Parathyroid adenoma (tissue), 2 donors: ENCODE results near the gene DGAT2.

Experiments
- H2AFZ ChIP-seq: fragments of 300-600 bp; sonication (generic); one replicate; pipeline ENCODE4 v1.7.0; 2017; ENCODE audit warnings: antibody characterized with exemption, mild to moderate bottlenecking
- H3K27ac ChIP-seq: fragments of 300-600 bp; sonication (generic); one replicate; pipeline ENCODE4 v1.7.0; 2017
- H3K27me3 ChIP-seq: fragments of 300-600 bp; sonication (generic); one replicate; pipeline ENCODE4 v1.7.0; 2017; ENCODE audit warnings: low read length; ENCODE audit not compliant: control insufficient read depth, insufficient read depth
- H3K36me3 ChIP-seq: fragments of 300-600 bp; sonication (generic); one replicate; pipeline ENCODE4 v1.7.0; 2017; ENCODE audit warnings: low read length; ENCODE audit not compliant: control insufficient read depth, insufficient read depth
- H3K4me1 ChIP-seq: fragments of 300-600 bp; sonication (generic); one replicate; pipeline ENCODE4 v1.7.0; 2017; ENCODE audit warnings: control low read depth
- H3K4me2 ChIP-seq: fragments of 300-600 bp; sonication (generic); one replicate; pipeline ENCODE4 v1.7.0; 2017; ENCODE audit warnings: low read length
- H3K4me3 ChIP-seq: fragments of 300-600 bp; sonication (generic); one replicate; pipeline ENCODE4 v1.7.0; 2017; ENCODE audit warnings: low read depth, low read length
- H3K79me2 ChIP-seq: fragments of 300-600 bp; sonication (generic); one replicate; pipeline ENCODE4 v1.7.0; 2017; ENCODE audit warnings: control low read depth
- H3K9ac ChIP-seq: fragments of 300-600 bp; sonication (generic); one replicate; pipeline ENCODE4 v1.7.0; 2017; ENCODE audit warnings: mild to moderate bottlenecking
- H3K9me3 ChIP-seq: fragments of 300-600 bp; sonication (generic); one replicate; pipeline ENCODE4 v1.7.0; 2017; ENCODE audit warnings: low read length; ENCODE audit not compliant: control insufficient read depth
- CTCF ChIP-seq: fragments of 300-600 bp; sonication (generic); IDR thresholded peaks from one replicate; pipeline ENCODE4 v1.7.0; 2017; ENCODE audit warnings: antibody characterized with exemption, mild to moderate bottlenecking
- donor health status: primary hyperparathyroidism.

Gene DGAT2

GRCh38 chr11:75733431-75734107, 35.0 kb upstream of the DGAT2 start:
- no peak overlapping the region for H3K4me2 ChIP-seq
- no peaks in the 10 kb centered on the region for H3K4me1 ChIP-seq
- no peak overlapping the region for H2AFZ ChIP-seq
- H3K79me2 ChIP-seq, result no peaks in the 10 kb centered on the region
- H3K27ac ChIP-seq, result no peak overlapping the region
- H3K36me3 ChIP-seq, result no peaks in the 10 kb centered on the region
- no peak for TF ChIP-seq CTCF
- H3K27me3 ChIP-seq, result no peaks in the 10 kb centered on the region
- H3K9ac ChIP-seq, result no peak overlapping the region
- H3K9me3 ChIP-seq, result no peaks in the 10 kb centered on the region
- no peak overlapping the region for H3K4me3 ChIP-seq

- H3K4me1 ChIP-seq, result no peaks in the 10 kb centered on the region
- no peak overlapping the region for H3K4me2 ChIP-seq
- H3K27me3 ChIP-seq, result no peaks in the 10 kb centered on the region
- no peak for TF ChIP-seq CTCF
- H3K79me2 ChIP-seq, result no peaks in the 10 kb centered on the region
- no peak overlapping the region for H3K4me3 ChIP-seq
- H3K27ac ChIP-seq, result no peak overlapping the region
- no peak overlapping the region for H3K9ac ChIP-seq
- no peak overlapping the region for H2AFZ ChIP-seq
- H3K9me3 ChIP-seq, result no peaks in the 10 kb centered on the region
- H3K36me3 ChIP-seq, result no peaks in the 10 kb centered on the region
These were observed 33.9 kb upstream of the DGAT2 start for GRCh38 chr11:75734491-75735180.

GRCh38 chr11:75735181-75735845, 33.3 kb upstream of the DGAT2 start:
- no peak overlapping the region for H3K9ac ChIP-seq
- H3K27ac ChIP-seq, result no peak overlapping the region
- no peak overlapping the region for H2AFZ ChIP-seq
- H3K4me2 ChIP-seq, result no peak overlapping the region
- no peaks in the 10 kb centered on the region for H3K79me2 ChIP-seq
- no peak overlapping the region for H3K4me3 ChIP-seq
- no peaks in the 10 kb centered on the region for H3K9me3 ChIP-seq
- TF ChIP-seq CTCF, result no peak
- H3K4me1 ChIP-seq, result no peaks in the 10 kb centered on the region
- H3K36me3 ChIP-seq, result no peaks in the 10 kb centered on the region
- H3K27me3 ChIP-seq, result no peaks in the 10 kb centered on the region

GRCh38 chr11:75737314-75737713, 31.3 kb upstream of the DGAT2 start:
- Histone ChIP-seq H3K4me2 (no peak overlapping the region), H3K4me1 (no peaks in the 10 kb centered on the region)

More at GRCh38 chr11:75737314-75737713, 31.3 kb upstream of the DGAT2 start:
- Histone ChIP-seq H3K4me3 (no peak overlapping the region), H3K9me3 (no peaks in the 10 kb centered on the region), H3K27me3 (no peaks in the 10 kb centered on the region), H2AFZ (no peak overlapping the region), H3K27ac (no peak overlapping the region), H3K79me2 (no peaks in the 10 kb centered on the region), H3K9ac (no peak overlapping the region), H3K36me3 (no peaks in the 10 kb centered on the region)
- TF ChIP-seq CTCF, result no peak
